Adipocyte (in vitro differentiated cells): ENCODE measurements around the gene ALS2.

ENCODE experiments used
- DNase-seq: peaks from one replicate; pipeline ENCODE4 v3.0.0-alpha.2; 2015; ENCODE audit warnings: low read depth
- H3K27me3 ChIP-seq: replicated peaks from 2 replicates; pipeline ENCODE4 v1.7.0; 2013; ENCODE audit warnings: mild to moderate bottlenecking, low read length, moderate library complexity; ENCODE audit not compliant: control insufficient read depth, insufficient read depth
- H3K36me3 ChIP-seq: 2 replicates; pipeline ENCODE4 v1.7.0; 2013; ENCODE audit warnings: low read length, mild to moderate bottlenecking, moderate library complexity; ENCODE audit not compliant: control insufficient read depth, insufficient read depth, severe bottlenecking
- H3K4me1 ChIP-seq: 2 replicates; pipeline ENCODE4 v1.7.0; 2013; ENCODE audit warnings: mild to moderate bottlenecking, low read length, moderate library complexity; ENCODE audit not compliant: control insufficient read depth, insufficient read depth
- H3K4me3 ChIP-seq: 2 replicates; pipeline ENCODE4 v1.7.0; 2013; ENCODE audit warnings: mild to moderate bottlenecking, low read length, moderate library complexity
- H3K9ac ChIP-seq: 2 replicates; pipeline ENCODE4 v1.7.0; 2013; ENCODE audit warnings: mild to moderate bottlenecking, low read length, moderate library complexity
- H3K9me3 ChIP-seq: 2 replicates; pipeline ENCODE4 v1.7.0; 2013; ENCODE audit warnings: mild to moderate bottlenecking, low read length, moderate library complexity; ENCODE audit not compliant: control insufficient read depth

Gene ALS2

DNA sequence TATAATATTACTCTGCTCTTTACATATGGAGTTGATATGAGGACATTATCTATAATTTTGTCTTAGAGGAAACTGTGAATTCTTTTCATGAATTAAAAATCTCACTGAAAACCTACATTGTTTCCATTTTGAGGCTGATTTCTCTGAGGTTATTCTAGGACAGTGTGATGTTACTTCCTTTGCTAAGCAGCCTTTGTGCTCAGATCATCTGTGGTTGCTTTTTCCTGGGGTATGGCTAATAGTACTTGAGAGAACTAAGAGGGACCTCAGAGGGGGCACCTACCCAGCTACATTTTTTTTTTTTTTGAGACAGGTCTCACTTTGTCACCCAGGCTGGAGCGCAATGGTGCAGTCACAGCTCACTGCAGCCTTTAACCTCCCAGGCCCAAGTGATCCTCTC, 73.6 kb downstream of the ALS2 start:
- H3K9me3 ChIP-seq = no peaks in the 10 kb centered on the region
- no peak overlapping the region for H3K9ac ChIP-seq
- H3K4me3 ChIP-seq = no peak overlapping the region
- DNase-seq = no peak
- no peaks in the 10 kb centered on the region for H3K27me3 ChIP-seq
- H3K4me1 ChIP-seq = no peaks in the 10 kb centered on the region
- H3K36me3 ChIP-seq = peaks cover 79% of the 10 kb centered on the region

GRCh38 chr2:201704536-201704935, 76.2 kb downstream of the ALS2 start:
- no peak overlapping the region for H3K4me3 ChIP-seq
- H3K9me3 ChIP-seq = no peaks in the 10 kb centered on the region
- H3K9ac ChIP-seq = no peak overlapping the region
- DNase-seq = no peak
- peaks cover 71% of the 10 kb centered on the region for H3K36me3 ChIP-seq
- peaks cover 2% of the 10 kb centered on the region for H3K4me1 ChIP-seq
- H3K27me3 ChIP-seq = no peaks in the 10 kb centered on the region

DNA sequence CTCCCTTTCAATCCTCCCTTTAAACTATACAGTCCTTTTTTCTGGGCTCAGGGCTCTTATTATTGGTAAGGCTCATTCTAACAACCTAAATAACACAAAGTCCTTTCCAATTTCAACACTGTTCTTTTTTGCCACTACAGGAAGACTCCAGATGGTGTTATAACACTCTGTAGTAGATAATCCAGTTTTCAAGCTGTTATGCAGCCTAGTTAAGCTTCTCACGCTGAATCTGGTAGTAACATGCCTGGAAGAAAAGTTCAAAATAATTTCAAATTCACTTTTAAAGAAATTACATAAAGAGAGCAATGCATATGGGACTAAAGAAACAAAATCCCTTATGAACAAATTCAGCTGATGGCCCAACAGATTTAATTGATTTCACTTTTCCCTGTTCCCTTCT, 79.1 kb downstream of the ALS2 start:
- Histone ChIP-seq H3K9me3 (no peaks in the 10 kb centered on the region), H3K27me3 (no peaks in the 10 kb centered on the region), H3K4me3 (no peak overlapping the region), H3K4me1 (peaks cover 30% of the 10 kb centered on the region), H3K36me3 (peaks cover 52% of the 10 kb centered on the region), H3K9ac (no peak overlapping the region)
- DNase-seq = no peak

DNA sequence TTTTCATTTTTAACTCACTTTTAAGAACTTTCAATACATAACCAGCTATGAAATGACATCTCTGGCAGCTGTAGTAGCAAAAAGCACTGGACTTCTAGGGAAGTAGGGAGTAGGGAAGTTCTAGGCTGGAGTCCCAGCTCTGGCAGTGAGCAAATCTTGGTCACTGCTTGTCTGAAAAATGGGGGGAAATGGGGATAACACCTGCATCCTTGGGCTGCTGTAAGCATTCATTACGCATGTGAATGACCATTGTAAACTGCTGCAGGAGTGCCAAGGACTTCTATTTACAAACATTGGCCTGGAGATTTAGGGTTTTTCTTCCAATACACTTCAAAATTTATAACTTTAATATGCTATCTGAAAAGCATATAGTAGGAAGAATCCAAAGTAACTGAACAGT, 81.3 kb downstream of the ALS2 start:
- Histone ChIP-seq H3K9ac (peak overlapping the region; percentile 17), H3K36me3 (peaks cover 36% of the 10 kb centered on the region), H3K9me3 (no peaks in the 10 kb centered on the region), H3K4me3 (no peak overlapping the region), H3K4me1 (peaks cover 40% of the 10 kb centered on the region), H3K27me3 (no peaks in the 10 kb centered on the region)
- DNase-seq = no peak

GRCh38 chr2:201698588-201699226, 82.0 kb downstream of the ALS2 start, which contains the start of gene MPP4:
Gene MPP4, minus strand, starts transcription at chr2:201698644. Its CDS starts 4,690 bp downstream, at chr2:201693954.
- peak within 1 kb of the TSS; percentile 65 for H3K4me3 ChIP-seq

GRCh38 chr2:201697899-201698298, 82.8 kb downstream of the ALS2 start:
- Histone ChIP-seq H3K36me3 (peaks cover 21% of the 10 kb centered on the region), H3K4me3 (peak overlapping the region; percentile 65), H3K9me3 (no peaks in the 10 kb centered on the region), H3K27me3 (no peaks in the 10 kb centered on the region), H3K4me1 (peaks cover 40% of the 10 kb centered on the region), H3K9ac (peak overlapping the region; percentile 59)
- DNase-seq = peak; percentile 81

More at GRCh38 chr2:201698588-201699226, 82.0 kb downstream of the ALS2 start, which contains the start of gene MPP4:
- Histone ChIP-seq H3K9me3 (no peaks in the 10 kb centered on the region), H3K36me3 (peaks cover 29% of the 10 kb centered on the region), H3K9ac (peak within 1 kb of the TSS; percentile 59), H3K4me1 (peaks cover 40% of the 10 kb centered on the region), H3K27me3 (no peaks in the 10 kb centered on the region)
- peak; percentile 58 for DNase-seq

DNA sequence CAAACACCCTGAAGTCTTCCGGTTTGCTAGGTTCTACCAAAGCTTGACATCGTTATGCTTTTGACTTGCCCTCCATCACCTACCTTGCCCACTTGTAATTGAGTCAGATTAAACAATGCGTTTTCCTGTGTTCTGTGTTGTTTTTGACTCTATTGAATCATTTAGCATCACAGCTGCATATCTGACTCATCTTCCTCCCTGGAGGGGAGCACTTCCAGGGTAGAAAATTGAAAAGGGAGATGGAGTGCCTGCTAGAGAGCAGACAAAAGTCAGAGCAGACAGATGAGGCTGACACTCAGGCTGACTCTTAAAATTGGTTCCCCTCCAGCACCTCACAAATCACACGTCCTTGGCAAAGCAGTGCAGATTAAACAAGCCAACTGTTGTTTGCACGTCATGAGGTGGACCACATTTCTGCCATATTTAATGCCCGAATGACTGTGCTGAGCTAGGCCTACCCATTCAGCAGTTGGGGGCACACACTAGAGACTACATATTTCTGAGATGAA, 84.5 kb downstream of the ALS2 start:
- DNase-seq = peak; percentile 55
- no peaks in the 10 kb centered on the region for H3K9me3 ChIP-seq
- peaks cover 10% of the 10 kb centered on the region for H3K36me3 ChIP-seq

DNA sequence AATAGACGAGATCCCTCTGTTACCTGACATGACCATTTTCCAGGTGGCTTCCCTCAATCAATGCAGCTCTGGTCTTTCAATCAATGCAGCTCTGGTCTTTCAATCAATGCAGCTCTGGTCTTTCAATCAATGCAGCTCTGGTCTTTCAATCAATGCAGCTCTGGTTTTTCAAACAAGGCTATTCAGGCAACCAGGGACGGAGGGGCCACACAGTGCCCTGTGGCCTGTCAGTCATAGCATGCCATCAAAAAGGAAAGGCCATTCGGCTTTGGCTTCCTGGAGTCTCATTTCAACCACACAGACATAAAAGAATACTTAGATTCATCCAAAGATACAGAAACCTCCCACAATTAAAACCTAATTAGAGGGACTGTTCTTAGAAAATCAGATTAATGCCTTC, 95.6 kb downstream of the ALS2 start:
- no peak overlapping the region for H3K9ac ChIP-seq
- H3K27me3 ChIP-seq = no peaks in the 10 kb centered on the region
- H3K36me3 ChIP-seq = no peaks in the 10 kb centered on the region
- H3K4me1 ChIP-seq = no peaks in the 10 kb centered on the region
- no peak for DNase-seq
- no peaks in the 10 kb centered on the region for H3K9me3 ChIP-seq
- H3K4me3 ChIP-seq = no peak overlapping the region

More for the DNA sequence above, 84.5 kb downstream of the ALS2 start:
- Histone ChIP-seq H3K4me1 (peaks cover 40% of the 10 kb centered on the region), H3K9ac (no peak overlapping the region), H3K27me3 (no peaks in the 10 kb centered on the region), H3K4me3 (no peak overlapping the region)

DNA sequence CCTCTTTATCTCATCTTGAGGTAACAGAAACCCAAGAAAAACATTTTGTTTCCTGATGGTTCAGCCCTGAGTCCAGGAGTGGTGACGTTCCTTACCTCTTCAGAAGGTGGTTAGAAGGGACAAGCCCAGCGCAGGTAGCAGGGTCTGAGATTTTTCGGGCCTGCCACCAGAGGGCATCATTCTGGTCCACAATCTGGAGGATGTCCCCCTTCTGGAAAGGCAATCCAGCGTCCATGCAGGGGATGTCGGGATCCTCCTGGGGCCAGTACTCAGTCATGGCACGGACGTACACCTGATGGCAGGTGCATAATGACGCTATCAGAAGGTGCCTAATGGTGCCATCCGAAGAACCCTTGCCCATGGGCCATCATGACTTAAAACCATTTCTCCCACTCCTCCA, 100.0 kb downstream of the ALS2 start:
- Histone ChIP-seq H3K4me1 (no peaks in the 10 kb centered on the region), H3K36me3 (no peaks in the 10 kb centered on the region), H3K27me3 (no peaks in the 10 kb centered on the region), H3K9ac (no peak overlapping the region), H3K4me3 (no peak overlapping the region), H3K9me3 (no peaks in the 10 kb centered on the region)
- no peak for DNase-seq

DNA sequence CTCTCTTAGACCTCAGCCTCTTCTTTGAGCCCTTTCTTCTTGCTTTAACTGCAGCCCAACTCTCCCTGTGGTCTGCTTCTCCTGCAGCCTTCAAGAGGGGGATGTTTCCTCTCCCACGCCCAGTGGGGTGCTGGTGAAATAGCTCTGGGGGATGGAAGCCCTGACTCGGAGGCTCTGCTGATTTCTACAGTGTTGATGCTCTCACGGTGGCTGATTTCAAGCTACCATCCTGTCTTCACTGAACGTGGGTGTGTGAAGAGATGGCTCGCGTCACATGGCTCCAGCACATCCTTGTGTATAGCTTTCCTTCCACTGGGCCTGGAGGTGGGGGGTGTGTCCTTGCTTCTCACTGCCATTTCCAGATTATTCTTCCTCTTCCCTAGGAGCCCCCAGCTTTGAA, 102.3 kb downstream of the ALS2 start:
- no peaks in the 10 kb centered on the region for H3K4me1 ChIP-seq
- no peaks in the 10 kb centered on the region for H3K9me3 ChIP-seq
- H3K4me3 ChIP-seq = no peak overlapping the region
- no peaks in the 10 kb centered on the region for H3K36me3 ChIP-seq
- H3K27me3 ChIP-seq = no peaks in the 10 kb centered on the region
- DNase-seq = no peak
- H3K9ac ChIP-seq = no peak overlapping the region

- H3K4me3 ChIP-seq = no peak overlapping the region
- no peaks in the 10 kb centered on the region for H3K4me1 ChIP-seq
- no peak for DNase-seq
- no peaks in the 10 kb centered on the region for H3K36me3 ChIP-seq
- no peaks in the 10 kb centered on the region for H3K27me3 ChIP-seq
- H3K9ac ChIP-seq = no peak overlapping the region
- no peaks in the 10 kb centered on the region for H3K9me3 ChIP-seq
These were observed 105.3 kb downstream of the ALS2 start for GRCh38 chr2:201675454-201675853.

GRCh38 chr2:201674794-201675193, 105.9 kb downstream of the ALS2 start:
- H3K4me3 ChIP-seq = no peak overlapping the region
- no peak overlapping the region for H3K9ac ChIP-seq
- no peaks in the 10 kb centered on the region for H3K9me3 ChIP-seq
- no peak for DNase-seq
- no peaks in the 10 kb centered on the region for H3K4me1 ChIP-seq
- H3K36me3 ChIP-seq = no peaks in the 10 kb centered on the region
- no peaks in the 10 kb centered on the region for H3K27me3 ChIP-seq
